Ammon's horn (tissue), 1 donor: ENCODE data around the gene CTAG1A.
"Not testable (repeated sequence)": the region's sequence is repeated elsewhere in the genome, so short reads cannot be mapped to it uniquely, and the experiment has no call there.

Experiments
- DNase-seq: peaks from one replicate; pipeline ENCODE4 v3.0.0-alpha.2; 2016; ENCODE audit warnings: low spot score

The CTAG1A gene

DNA sequence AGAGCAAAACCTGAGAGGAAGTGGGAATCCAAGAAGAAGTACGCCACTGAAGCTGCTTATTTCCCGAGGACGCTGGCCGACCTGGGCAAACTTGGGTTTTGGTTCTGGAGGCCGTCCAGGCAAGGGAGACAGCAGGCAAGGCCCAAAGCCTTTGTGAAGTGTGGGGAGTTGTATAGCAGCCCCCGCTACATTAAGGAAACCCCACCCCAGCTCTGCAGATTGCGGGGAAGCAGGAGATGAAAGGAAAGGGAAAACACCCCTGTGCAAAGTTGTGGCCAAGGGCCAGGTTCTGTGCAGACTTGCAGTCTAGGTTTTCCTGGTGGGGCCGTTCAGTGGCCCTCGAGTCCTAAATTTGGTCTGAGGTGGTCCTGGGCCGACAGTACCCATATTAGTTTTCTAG is 11.9 kb upstream of the CTAG1A start:
- not testable (repeated sequence) for DNase-seq

DNA sequence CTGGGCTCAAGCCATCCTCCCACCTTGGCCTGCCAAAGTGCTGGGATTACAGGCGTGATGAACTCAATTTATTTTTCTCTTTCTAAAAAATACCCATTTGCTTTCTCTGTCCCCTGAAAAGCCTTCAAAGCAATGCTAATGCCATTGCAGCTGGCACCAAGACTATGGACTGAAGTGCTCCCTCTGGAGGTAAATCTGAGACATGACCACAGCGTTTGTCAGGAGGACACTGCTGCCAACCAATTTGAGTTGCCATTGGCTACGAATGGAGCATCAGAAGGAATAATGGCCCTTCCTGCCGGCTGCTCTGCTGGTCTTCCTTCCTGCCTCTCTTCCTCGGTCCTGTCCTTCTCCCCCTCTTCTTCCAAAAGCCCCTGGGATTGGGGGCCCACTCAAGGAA is 9.9 kb upstream of the CTAG1A start:
- not testable (repeated sequence) for DNase-seq

GRCh38 chrX:154582994-154583393 is 1.9 kb upstream of the CTAG1A start:
- DNase-seq, result not testable (repeated sequence)

DNA sequence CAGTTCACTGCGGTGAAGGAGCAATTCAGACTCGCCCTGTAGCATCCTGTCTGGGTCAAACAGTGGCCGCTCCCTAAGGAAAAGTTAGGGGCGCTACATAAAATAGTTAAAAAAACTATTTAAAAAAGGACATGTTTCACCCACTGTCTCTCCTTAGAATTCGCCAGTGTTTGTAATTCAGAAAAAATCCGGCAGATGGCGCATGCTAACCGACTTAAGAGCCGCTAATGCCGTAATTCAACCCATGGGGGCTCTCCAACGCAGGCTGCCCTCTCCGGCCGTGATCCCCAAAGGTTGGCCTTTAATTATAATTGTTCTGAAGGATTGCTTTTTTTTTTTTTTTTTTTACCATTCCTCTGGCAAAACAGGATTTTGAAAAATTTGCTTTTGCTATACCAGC is 5.5 kb downstream of the CTAG1A start:
- DNase-seq, result not testable (repeated sequence)

DNA sequence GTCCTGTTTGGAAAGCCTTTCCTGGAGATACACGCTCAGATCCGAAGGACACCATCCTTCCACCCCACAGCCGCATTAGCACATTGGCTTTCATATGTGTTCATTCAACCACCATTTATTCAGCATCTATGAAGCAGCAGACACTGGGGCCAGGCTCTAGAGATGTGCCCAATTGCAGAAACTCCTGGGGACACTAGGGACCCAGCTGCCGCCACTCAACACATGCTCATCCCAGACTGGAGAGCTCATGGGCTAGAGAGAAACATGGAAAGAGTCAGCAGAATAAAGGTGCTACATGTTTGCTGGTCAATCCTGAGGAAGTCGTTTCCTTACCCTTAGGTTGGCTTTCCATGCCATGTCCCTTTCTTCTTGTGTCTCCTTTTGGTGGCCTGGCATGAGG is 7.6 kb downstream of the CTAG1A start:
- no peak for DNase-seq

DNA sequence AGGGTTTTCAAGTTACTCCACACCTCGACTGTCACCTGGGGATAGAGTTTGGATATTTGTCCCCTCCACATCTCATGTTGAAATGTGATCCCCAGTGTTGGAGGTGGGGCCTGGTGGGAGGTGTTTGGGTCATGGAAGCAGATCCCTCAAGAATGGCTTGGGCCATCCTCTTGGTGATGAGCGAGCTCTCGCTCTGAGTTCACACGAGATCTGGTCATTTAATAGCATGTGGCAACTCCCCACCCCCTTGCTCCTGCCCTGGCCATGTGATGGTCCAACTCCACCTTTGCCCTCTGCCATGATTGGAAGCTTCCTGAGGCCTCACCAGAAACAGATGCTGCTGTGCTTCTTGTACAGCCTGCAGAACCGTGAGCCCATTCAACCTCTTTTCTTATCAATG is 8.3 kb downstream of the CTAG1A start:
- no peak for DNase-seq

- DNase-seq, result no peak
Measured at GRCh38 chrX:154594491-154594890, 9.6 kb downstream of the CTAG1A start.

DNA sequence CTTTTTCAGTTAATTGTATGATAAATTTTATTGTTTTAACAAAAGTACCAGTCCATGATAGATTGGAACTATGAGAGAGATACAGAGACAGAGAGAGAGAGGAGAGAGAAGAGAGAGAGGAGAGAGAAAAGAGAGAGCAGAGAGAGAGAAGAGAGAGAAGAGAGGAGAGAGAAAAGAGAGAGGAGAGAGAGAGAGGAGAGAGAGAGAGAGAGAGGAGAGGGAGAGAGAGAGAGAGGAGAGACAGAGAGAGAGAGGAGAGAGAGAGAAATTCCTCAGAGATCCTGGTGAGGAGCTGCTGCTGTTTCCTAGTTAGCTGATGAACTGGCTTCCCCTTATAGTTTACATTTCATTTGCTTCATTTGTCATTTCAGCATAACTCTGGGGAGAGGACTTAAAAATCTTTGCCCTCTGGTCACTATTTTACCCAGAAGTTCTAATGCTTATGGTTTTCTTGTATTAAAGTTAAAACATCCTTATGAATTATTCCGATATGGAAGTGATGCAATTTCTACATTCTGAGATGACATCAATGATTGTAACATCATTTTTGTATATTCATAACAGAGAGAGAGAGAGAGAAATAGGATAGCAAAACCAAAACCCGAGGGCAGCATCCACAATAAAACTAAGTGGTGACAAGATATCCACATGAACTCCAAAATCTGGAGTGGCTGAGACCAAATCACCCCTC is 10.8 kb downstream of the CTAG1A start:
- no peak for DNase-seq

DNA sequence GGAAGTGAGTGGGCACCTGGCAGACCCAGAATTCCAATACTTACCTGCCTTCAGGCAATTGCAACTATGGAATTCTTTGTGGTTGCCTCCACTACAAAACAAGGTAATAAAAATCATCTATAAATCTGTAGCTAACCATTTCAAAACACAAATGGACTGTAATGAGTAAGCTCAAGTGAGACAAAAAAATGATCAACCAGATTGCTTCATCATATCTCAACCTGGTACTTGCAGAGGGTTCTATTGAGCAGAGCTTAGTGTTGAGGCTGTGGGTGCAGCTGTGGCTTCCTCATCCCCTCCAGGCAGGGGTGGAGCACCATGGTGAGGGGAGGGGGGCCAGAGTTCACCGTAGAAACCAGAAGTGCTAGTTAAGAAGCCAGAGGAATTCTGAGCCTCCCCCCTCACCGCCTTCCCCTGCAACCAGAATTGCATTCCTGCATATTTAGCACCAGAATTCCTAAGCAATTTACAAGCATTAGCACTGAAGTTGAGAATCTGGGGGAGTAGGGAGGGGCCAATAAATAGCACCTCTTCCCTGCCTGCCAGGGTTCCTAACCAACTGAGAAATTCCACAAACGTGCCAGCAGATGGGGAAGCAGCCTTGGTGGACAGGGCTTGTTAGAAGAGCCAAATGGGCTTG is 11.5 kb downstream of the CTAG1A start:
- DNase-seq, result peak; percentile 2

- no peak for DNase-seq
Measured at GRCh38 chrX:154597221-154597620, 12.3 kb downstream of the CTAG1A start.

DNA sequence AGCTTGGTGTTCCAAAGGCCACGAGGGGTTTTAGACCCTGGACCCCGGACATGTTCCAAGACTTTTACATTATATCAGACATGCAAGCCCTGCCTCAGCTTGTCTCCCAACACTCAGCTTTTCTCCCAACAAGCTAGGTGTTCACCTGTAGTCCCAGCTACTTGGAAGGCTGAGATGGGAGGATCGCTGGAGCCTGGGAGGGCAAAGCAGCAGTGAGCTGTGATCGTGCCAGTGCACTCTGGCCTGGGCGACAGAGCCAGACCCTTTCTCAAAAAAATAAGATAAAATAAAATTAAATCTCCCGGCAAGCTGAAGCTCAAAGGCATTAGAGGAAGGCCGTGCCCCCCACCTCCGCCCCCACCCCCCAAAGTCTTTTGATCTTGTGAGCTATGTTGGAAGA is 13.7 kb downstream of the CTAG1A start:
- no peak for DNase-seq

GRCh38 chrX:154599531-154599930 is 14.6 kb downstream of the CTAG1A start:
- DNase-seq, result no peak

DNA sequence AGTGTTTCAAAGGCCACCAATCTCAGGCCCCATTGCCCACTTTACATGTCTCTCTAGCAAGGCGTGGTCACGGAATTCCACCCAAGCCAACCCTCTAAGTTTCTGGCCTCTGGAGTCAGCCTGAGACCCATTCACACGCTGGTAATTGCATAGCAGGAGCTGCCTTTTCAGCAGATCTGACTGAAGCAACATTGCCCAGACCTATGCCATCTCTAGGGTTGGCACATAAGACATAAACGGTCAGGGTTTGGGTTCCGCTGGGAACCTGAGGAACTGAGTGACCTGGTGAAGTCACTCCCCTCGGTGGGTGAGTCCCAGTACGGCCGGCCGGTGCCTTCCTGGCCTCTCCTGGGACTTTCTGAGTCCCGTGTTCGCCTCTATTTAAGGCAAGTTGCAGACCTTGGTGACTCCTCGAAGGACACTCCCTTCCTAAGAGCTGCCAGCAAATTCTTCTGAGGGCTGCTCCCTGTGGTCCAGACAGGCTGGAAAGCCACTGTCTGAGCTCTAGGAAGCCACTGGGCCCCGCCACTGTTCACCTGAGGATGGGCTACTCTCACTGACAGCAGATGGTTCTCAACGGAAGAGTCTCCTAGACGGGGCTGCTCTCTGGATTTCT is 15.9 kb downstream of the CTAG1A start:
- DNase-seq, result no peak

- no peak for DNase-seq
Measured at GRCh38 chrX:154602226-154602625, 17.3 kb downstream of the CTAG1A start.

DNA sequence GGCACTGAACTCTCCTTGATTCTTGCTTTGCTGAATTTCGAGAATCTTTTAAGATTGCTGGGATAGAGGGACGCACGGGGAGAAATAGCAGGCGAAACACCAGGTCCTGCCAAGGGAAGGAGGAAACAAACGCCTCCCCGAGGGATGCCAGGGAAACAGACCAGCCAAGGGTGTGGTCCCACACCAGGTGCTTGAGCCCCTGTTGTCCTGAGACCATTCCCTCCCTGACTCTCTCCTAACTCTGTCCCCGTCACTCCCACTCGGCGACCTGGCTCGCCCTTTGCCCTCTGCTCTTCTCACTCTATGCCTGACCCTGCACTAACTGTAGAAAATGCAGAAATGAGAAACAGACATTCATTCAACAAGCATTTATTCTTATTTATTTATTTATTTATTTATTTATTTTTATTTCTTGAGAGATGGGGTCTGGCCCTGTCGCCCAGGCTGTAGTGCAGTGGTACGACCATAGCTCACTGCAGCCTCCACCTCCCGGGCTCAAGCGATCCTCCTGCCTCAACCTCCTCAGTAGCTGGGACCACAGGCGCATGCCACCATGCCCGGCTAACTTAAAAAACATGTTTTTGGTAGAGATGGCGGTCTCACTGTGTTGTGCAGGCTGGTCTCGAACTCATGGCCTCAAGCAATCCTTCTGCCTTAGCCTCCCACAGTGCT is 18.0 kb downstream of the CTAG1A start:
- DNase-seq, result no peak

DNA sequence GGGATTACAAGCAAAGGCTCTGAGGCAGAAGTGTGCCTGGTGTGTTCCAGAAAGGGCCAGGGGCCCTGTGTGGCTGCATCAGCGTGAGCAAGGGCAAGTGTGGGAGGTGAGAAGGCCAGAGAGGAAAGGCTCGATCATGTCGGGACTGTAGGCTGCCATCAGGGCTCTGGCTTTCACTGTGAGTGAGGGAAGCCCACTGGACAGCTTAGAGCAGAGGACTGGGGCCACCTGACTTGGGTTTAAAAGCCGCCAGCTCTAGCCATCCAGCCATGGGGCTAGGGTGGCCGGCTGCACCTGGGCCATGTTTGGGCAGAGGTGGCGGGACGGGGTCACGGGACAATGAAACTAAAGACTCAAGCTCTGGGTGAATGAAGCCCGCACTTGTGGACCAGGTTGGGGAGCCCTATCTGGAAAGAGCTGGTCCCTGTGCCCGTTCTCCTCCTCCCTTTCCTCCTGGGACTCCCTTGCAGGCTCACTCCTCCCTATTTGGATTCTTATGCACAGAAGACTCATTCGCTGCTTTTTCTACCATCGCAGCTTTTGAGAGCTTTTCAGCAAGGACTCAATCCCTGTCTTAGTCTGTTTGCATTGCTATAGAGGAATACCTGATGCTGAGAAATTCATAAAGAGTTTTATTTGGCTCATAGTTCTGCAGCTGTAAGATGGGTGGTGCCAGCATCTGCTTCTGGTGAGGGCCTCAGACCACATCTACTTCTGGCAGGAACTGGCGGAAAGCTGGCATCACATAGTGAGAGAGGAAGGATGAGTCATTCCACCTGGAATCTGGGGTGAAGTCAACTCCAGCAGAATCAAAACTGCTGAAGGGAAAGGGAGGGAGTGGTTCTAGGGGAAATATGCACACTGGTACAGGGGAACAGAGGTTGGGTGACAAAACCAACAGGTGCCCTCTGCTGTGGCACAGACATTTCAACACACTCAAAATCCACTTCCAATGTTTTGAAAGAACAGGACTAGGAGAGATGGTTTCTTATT is 18.8 kb downstream of the CTAG1A start:
- DNase-seq, result no peak

DNA sequence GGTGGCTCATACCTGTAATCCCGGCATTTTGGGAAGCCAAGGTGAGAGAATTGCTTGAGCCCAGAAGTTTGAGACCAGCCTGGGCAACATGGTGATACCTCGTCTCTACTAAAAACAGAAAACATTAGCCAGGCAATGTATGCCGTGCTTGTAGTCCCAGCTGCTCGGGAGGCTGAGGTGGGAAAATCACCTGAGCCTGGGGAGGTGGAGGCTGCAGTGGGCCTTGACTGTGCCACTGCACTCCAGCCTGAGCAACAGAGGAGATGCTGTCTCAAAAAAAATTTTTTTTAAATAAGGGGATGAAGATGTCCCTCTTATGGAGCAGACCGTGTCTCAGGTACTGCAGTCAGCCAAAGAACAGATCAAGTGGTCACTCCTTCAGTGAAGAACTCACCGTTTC is 20.6 kb downstream of the CTAG1A start:
- no peak for DNase-seq

DNA sequence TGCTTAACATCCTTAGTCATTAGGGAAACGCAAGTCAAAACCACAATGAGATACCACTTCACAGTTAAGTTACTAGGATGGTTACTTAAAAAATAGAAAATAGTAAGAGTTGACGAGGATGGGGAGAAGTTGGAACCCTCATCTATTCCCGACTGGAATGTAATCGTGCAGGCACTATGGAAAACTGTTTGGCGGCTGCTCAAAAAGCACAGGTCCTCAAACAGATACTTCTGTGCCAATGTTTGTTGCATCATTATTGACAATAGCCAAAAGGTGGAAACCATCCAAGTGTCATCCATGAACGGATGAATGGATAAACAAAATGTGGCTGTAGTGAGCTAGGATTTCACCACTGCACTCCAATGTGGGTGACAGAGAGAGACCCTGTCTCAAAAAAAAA is 22.4 kb downstream of the CTAG1A start:
- no peak for DNase-seq

GRCh38 chrX:154607976-154608375 is 23.0 kb downstream of the CTAG1A start:
- DNase-seq, result not testable (repeated sequence)

DNA sequence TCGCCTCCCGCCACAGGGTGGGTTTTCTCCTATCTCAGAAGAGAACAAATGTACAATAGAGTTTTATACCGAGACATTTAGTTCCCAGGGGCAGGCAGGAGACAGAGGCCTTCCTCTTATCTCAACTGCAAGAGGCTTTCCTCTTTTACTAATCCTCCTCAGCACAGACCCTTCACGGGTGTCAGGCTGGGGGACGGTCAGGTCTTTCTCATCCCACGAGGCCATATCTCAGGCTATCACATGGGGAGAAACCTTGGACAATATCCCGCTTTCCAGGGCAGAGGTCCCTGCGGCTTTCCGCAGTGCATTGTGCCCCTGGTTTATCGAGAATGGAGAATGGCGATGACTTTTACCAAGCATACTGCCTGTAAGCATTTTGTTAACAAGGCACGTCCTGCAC is 23.9 kb downstream of the CTAG1A start:
- not testable (repeated sequence) for DNase-seq

DNA sequence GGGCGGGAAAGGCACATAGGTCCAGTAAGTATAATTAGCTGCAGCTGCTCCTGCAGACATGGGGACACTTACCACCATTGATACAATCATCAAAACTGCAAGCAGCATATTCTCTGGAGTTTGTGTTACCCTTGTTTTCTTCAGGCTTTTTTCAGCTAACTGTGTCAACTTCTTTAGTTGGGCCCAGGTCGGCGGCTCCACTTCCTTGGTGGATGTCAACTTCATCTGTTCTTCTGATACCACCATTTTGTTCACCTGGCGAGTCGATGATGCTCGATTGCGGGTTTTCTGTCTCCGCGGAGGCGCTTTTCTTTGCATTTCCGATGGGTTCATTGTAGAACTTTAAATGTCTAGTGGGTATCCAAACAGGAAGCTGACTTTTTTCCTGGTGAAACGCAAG is 26.2 kb downstream of the CTAG1A start:
- not testable (repeated sequence) for DNase-seq

DNA sequence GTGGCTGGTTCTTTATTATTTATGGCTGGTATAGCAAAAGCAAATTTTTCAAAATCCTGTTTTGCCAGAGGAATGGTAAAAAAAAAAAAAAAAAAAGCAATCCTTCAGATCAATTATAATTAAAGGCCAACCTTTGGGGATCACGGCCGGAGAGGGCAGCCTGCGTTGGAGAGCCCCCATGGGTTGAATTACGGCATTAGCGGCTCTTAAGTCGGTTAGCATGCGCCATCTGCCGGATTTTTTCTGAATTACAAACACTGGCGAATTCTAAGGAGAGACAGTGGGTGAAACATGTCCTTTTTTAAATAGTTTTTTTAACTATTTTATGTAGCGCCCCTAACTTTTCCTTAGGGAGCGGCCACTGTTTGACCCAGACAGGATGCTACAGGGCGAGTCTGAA is 28.7 kb downstream of the CTAG1A start:
- not testable (repeated sequence) for DNase-seq
